Fibroblast of pulmonary artery (primary cell): ENCODE data around the gene ZNF215.
"Not testable (repeated sequence)": the region's sequence is repeated elsewhere in the genome, so short reads cannot be mapped to it uniquely, and the experiment has no call there.

Experiments used
- DNase-seq: peaks from one replicate; pipeline ENCODE4 v3.0.0-alpha.2; 2010; ENCODE audit warnings: low read depth
- H3K4me3 ChIP-seq: replicated peaks from 2 replicates; pipeline ENCODE4 v1.5.1; 2011; ENCODE audit warnings: low read depth, mild to moderate bottlenecking, control low read depth, low read length, moderate library complexity
- TF ChIP-seq, protein P1 (sequence below): IDR thresholded peaks from 2 replicates; pipeline ENCODE4 v1.5.1; 2011; ENCODE audit warnings: mild to moderate bottlenecking, control low read depth, low read length, inconsistent platforms; ENCODE audit errors: missing control alignments

The ZNF215 gene

DNA sequence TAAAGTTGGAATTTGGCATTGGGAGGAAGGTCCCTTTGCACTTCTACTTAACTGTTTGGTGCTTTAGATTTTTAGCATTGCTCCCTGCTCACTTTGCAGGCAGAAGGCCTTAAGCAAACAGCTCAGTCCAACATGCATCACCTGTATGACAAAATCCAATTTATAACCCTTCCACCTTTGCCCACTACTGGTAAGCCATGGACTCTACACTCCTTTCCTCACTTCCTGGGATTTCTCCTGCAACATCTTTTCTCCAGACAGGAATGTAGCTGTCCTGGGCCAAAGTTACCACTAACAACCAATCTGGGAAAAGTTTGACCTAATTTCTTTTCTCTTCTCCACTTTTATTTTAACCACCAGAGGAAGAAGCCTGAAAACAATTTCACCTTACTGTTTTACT, 32.1 kb upstream of the ZNF215 start:
- no peak overlapping the region for H3K4me3 ChIP-seq
- no peak for DNase-seq
- TF ChIP-seq, protein P1, sequence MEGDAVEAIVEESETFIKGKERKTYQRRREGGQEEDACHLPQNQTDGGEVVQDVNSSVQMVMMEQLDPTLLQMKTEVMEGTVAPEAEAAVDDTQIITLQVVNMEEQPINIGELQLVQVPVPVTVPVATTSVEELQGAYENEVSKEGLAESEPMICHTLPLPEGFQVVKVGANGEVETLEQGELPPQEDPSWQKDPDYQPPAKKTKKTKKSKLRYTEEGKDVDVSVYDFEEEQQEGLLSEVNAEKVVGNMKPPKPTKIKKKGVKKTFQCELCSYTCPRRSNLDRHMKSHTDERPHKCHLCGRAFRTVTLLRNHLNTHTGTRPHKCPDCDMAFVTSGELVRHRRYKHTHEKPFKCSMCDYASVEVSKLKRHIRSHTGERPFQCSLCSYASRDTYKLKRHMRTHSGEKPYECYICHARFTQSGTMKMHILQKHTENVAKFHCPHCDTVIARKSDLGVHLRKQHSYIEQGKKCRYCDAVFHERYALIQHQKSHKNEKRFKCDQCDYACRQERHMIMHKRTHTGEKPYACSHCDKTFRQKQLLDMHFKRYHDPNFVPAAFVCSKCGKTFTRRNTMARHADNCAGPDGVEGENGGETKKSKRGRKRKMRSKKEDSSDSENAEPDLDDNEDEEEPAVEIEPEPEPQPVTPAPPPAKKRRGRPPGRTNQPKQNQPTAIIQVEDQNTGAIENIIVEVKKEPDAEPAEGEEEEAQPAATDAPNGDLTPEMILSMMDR = no peak

- TF ChIP-seq, protein P1 = no peak
- no peak overlapping the region for H3K4me3 ChIP-seq
- no peak for DNase-seq
These were observed 31.2 kb upstream of the ZNF215 start for GRCh38 chr11:6895010-6895409.

GRCh38 chr11:6898911-6899310, 27.3 kb upstream of the ZNF215 start:
- no peak for DNase-seq
- H3K4me3 ChIP-seq = no peak overlapping the region
- TF ChIP-seq, protein P1 = no peak

DNA sequence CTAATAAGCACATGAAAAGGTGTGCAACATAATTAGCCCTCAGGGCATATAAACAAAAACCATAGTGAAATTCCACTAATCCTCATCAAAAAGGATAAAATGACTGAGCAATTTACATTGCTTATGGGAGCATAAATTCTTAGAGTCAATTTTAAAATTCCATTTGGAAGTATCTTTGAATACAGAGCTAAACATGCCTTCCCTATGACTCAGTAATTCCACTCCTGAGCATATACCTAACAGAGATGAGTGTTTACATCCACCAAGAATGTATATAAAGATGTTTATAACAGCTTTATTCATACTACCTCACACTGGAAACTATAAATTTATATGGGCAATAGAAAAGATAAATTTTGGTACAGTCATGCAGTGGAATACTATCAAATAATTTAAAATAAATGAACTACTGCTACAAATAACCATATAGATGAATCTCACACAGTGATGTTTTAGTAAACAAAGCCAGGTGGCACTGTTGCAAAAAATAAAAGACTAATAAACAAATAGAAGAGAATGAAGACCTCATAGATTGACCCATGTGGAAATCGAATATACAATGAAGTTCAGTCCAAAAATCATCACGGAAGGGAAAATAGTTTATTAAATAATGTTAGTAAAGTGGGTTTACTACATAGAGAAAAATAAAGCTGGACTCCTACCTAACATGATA, 25.8 kb upstream of the ZNF215 start:
- TF ChIP-seq, protein P1 = peak; percentile 17
- no peak overlapping the region for H3K4me3 ChIP-seq
- peak; percentile 8 for DNase-seq

DNA sequence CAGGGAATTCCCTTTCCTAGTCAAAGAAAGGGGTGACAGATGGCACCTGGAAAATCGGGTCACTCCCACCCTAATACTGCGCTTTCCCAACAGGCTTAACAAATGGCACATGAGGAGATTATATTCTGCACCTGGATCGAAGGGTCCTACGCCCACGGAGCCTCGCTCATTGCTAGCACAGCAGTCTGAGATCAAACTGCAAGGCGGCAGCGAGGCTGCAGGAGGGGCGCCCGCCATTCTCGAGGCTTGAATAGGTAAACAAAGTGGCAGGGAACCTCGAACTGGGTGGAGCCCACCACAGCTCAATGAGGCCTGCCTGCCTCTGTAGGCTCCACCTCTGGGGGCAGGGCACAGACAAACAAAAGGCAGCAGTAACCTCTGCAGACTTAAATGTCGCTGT, 21.4 kb upstream of the ZNF215 start:
- DNase-seq, H3K4me3 ChIP-seq: not testable (repeated sequence)

GRCh38 chr11:6911378-6911777, 14.8 kb upstream of the ZNF215 start:
- TF ChIP-seq, protein P1 = no peak
- no peak overlapping the region for H3K4me3 ChIP-seq
- DNase-seq = no peak

DNA sequence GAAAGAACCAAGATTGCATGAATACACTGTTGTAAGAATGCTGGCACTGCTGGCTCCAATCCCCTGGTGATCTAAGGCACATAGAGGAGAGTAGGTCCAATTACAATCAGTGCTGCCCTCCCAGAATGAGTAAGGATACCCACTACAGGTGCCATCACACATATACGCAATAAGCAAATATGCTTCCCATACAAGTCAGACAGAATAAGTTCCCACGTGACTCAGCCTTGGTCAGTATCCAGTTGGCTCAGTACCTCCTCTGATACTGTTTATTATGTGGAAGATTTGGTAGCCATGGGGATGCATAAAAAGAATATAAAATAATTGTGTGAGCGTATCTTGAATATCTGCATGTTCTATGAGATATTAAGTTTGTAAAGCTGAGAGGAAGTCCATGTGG, 14.3 kb upstream of the ZNF215 start:
- peak; percentile 80 for DNase-seq
- H3K4me3 ChIP-seq = no peak overlapping the region
- TF ChIP-seq, protein P1 = no peak
